ENCODE results near the gene TUBGCP2. TPM values are rescaled to one million over a fixed set of nuclear protein-coding genes. Genes with fewer than 3 reads are reported as not detected.
A peak's percentile ranks its signal among the peaks of the same experiment; 100 is the strongest.

TUBGCP2 gene
- total RNA-seq, 4 donors from 2014 or later = 26.8 to 61.9 (median 44.4) TPM

DNA sequence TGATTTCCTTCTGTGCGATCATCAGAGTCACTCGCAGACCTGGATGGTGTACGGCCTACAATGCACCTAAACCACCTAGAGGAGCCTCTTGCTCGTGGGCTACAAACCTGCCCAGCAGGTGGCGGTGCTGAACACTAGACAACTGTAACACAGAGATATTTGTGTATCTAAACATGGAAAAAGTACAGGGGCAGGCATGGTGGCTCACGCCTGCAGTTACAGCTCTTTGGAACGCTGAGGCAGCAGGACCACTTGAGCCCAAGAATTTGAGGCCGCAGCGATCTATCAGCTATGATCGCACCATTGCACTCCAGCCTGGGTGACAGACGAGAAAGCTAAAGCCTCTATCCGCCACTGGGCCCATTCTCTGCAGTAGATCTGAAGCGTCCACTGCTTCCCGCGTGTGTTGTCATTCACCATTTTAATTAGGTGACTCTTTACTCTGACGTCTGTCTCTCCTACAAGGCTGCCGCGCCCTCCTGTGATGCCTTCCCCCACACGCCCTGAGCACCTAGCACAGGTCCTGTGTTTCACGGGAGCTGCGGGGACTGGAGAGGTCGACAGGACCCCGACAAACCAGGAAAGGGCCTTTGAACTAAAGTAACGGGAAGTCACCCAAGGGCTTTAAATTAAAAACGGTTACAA lies 774 bp downstream of the TUBGCP2 start:
- intact Hi-C loops (cut with DNase I; ENCODE audit: low total_unique reads) = no loop called here
- H3K9me3 ChIP-seq = no peaks in the 10 kb centered on the region
- H3K27me3 ChIP-seq = no peaks in the 10 kb centered on the region
- no peaks in the 10 kb centered on the region for H3K36me3 ChIP-seq
- peak; percentile 47 to 57 for DNase-seq
- H3K4me3 ChIP-seq = peak overlapping the region; percentile 72 to 89
- TF ChIP-seq POLR2A (IDR thresholded peaks at IDR 0.05) = no peak
- TF ChIP-seq, protein P1, sequence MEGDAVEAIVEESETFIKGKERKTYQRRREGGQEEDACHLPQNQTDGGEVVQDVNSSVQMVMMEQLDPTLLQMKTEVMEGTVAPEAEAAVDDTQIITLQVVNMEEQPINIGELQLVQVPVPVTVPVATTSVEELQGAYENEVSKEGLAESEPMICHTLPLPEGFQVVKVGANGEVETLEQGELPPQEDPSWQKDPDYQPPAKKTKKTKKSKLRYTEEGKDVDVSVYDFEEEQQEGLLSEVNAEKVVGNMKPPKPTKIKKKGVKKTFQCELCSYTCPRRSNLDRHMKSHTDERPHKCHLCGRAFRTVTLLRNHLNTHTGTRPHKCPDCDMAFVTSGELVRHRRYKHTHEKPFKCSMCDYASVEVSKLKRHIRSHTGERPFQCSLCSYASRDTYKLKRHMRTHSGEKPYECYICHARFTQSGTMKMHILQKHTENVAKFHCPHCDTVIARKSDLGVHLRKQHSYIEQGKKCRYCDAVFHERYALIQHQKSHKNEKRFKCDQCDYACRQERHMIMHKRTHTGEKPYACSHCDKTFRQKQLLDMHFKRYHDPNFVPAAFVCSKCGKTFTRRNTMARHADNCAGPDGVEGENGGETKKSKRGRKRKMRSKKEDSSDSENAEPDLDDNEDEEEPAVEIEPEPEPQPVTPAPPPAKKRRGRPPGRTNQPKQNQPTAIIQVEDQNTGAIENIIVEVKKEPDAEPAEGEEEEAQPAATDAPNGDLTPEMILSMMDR (IDR thresholded peaks at IDR 0.05) = peak in 3 of 4 experiments; percentile 20 to 27 (median 21)
- H3K4me1 ChIP-seq = peaks cover 5 to 13% of the 10 kb centered on the region in 2 donors
- H3K27ac ChIP-seq = peak overlapping the region; percentile 92 to 97

DNA sequence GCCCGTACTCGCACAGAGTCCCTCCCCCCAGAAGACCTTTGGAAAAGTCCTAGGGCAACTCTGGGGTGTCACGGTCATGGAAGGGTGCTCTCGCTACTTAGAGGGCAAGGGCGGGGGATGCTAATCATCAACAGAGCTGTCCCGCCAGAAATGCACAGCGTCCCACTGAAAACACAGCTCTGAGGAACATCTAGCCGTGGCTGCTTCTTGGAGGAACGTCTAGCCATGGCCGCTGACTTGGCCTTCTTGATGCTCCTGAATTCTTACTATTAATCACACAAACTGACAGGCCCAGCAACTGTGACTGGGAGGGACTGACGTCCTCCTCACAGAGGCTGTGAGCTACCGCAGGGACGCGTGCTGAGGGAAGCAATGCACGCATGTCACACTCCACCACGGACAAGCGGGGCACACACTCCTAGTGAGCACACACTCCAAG lies 1.7 kb downstream of the TUBGCP2 start:
- TF ChIP-seq POLR2A (IDR thresholded peaks at IDR 0.05) = no peak
- TF ChIP-seq, protein P1 (IDR thresholded peaks at IDR 0.05) = no peak
- H3K9me3 ChIP-seq = no peaks in the 10 kb centered on the region
- no peak for DNase-seq
- peak overlapping the region in 1 of 2 donors; percentile 89 for H3K4me3 ChIP-seq
- no peaks in the 10 kb centered on the region for H3K27me3 ChIP-seq
- no peak overlapping the region for H3K27ac ChIP-seq
- peaks cover 5 to 13% of the 10 kb centered on the region in 2 donors for H3K4me1 ChIP-seq
- no peaks in the 10 kb centered on the region for H3K36me3 ChIP-seq
- intact Hi-C loops (cut with DNase I; ENCODE audit: low total_unique reads) = no loop called here

DNA sequence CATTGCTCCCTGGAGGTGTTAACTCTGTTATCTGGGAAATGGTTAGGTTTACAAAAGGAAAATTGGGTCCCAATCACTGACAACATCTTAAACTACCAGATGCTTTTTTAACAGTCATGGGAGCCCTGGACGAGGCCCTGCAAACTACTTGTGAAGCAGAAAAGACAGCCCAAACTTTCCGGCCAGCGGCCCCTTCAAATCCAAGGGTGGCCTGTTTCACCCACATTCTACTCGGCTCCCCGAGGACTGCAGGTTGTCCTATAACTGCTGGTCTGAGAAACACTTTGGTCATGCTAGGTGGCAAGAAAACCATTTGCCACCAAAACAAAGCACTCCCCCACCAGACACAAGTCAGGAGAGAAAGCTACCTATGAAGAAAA lies 2.6 kb downstream of the TUBGCP2 start:
- H3K36me3 ChIP-seq = no peaks in the 10 kb centered on the region
- H3K4me3 ChIP-seq = no peak overlapping the region
- no peaks in the 10 kb centered on the region for H3K27me3 ChIP-seq
- TF ChIP-seq, protein P1 (IDR thresholded peaks at IDR 0.05) = no peak
- TF ChIP-seq POLR2A (IDR thresholded peaks at IDR 0.05) = no peak
- H3K4me1 ChIP-seq = peaks cover 5 to 13% of the 10 kb centered on the region in 2 donors
- intact Hi-C loops (cut with DNase I; ENCODE audit: low total_unique reads) = no loop called here
- H3K9me3 ChIP-seq = no peaks in the 10 kb centered on the region
- no peak overlapping the region for H3K27ac ChIP-seq
- no peak for DNase-seq

DNA sequence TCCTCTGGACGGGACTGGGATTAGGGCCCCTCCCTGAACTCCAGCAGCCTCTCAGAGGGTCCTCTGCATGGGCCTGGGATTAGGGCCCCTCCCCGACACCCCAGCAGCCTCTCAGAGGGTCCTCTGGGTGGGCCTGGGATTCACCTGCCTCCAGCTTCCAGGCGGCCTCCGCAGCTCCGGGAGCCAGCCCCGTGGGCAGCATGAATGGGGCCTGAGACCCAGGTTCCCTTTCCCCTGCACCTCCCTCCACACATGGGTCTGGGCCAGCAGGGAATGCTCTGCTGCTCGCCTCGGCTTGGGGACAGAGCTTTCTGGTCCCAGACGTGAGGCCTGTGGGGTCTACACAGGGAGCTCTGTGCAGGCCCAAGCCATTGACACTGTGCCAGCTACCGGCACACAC lies 5.5 kb downstream of the TUBGCP2 start:
- no peak for TF ChIP-seq POLR2A (IDR thresholded peaks at IDR 0.05)
- TF ChIP-seq, protein P1 (IDR thresholded peaks at IDR 0.05) = no peak
- no peaks in the 10 kb centered on the region for H3K36me3 ChIP-seq
- H3K27me3 ChIP-seq = no peaks in the 10 kb centered on the region
- no peak overlapping the region for H3K27ac ChIP-seq
- peaks cover 5 to 13% of the 10 kb centered on the region in 2 donors for H3K4me1 ChIP-seq
- intact Hi-C loops (cut with DNase I; ENCODE audit: low total_unique reads) = no loop called here
- no peaks in the 10 kb centered on the region for H3K9me3 ChIP-seq
- H3K4me3 ChIP-seq = no peak overlapping the region
- DNase-seq = no peak

DNA sequence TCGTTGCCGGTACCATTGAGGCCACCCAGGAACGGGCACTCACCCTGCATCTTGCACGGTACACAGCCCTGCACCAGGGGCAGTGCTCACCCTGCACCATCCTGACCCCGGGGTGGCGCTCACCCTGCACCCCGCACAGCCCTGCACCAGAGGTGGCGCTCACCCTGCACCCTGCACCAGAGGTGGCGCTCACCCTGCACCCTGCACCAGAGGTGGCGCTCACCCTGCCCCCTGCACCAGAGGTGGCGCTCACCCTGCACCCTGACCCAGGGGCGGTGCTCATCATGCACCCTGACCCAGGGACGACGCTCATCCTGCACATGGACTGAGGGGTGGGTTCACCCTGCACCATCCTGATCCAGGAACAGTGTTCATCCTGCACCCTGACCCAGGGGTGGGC lies 6.4 kb downstream of the TUBGCP2 start:
- Histone ChIP-seq H3K9me3 (no peaks in the 10 kb centered on the region), H3K27me3 (no peaks in the 10 kb centered on the region), H3K4me1 (peaks cover 3 to 5% of the 10 kb centered on the region in 2 donors), H3K27ac (no peak overlapping the region), H3K36me3 (no peaks in the 10 kb centered on the region), H3K4me3 (no peak overlapping the region)
- intact Hi-C loops (cut with DNase I; ENCODE audit: low total_unique reads) = no loop called here
- TF ChIP-seq, protein P1 (IDR thresholded peaks at IDR 0.05) = no peak
- TF ChIP-seq POLR2A (IDR thresholded peaks at IDR 0.05) = no peak
- no peak for DNase-seq
